ENCODE data around the gene SHKBP1.

The SHKBP1 gene

GRCh38 chr19:40639638-40639982 is 62.9 kb downstream of the SHKBP1 start:
- Histone ChIP-seq H3K36me3 (ENCODE audit: control insufficient read depth in 1 of 2, insufficient read depth in 2 of 2, low read depth in 1 of 2, low read length in 2 of 2) (no peaks in the 10 kb centered on the region), H3K27ac (ENCODE audit: low read length, poor library complexity, severe bottlenecking) (no peak overlapping the region), H2BK5ac (ENCODE audit: low read depth, low read length, poor library complexity, severe bottlenecking) (no peak overlapping the region), H3K27me3 (ENCODE audit: control insufficient read depth in 1 of 2, insufficient read depth in 1 of 2, low read length in 2 of 2) (peaks cover 4 to 20% of the 10 kb centered on the region in 2 experiments), H3K9me3 (ENCODE audit: control insufficient read depth, low read length) (no peaks in the 10 kb centered on the region), H3K4ac (ENCODE audit: low read depth in 1 of 2, low read length in 2 of 2) (peak overlapping the region in 1 of 2 experiments; percentile 68), H3K4me2 (ENCODE audit: low read length, poor library complexity, severe bottlenecking) (no peak overlapping the region), H3K23ac (ENCODE audit: low read length in 2 of 2) (no peak overlapping the region), H3K9ac (ENCODE audit: low read length) (no peak overlapping the region), H2BK15ac (ENCODE audit: low read depth, poor library complexity, severe bottlenecking) (no peak overlapping the region), H2AFZ (ENCODE audit: low read depth, low read length) (no peak overlapping the region), H2BK12ac (ENCODE audit: low read length in 2 of 2) (peak overlapping the region in 1 of 2 experiments; percentile 94), H3K79me1 (replicated peaks; ENCODE audit: low read length, poor library complexity, severe bottlenecking) (no peaks in the 10 kb centered on the region), H3K4me3 (ENCODE audit: insufficient read depth in 1 of 2, low read depth in 1 of 2, low read length in 2 of 2) (no peak overlapping the region), H4K91ac (ENCODE audit: low read length) (peak overlapping the region; percentile 77), H3K4me1 (ENCODE audit: control insufficient read depth, insufficient read depth, low read depth, low read length) (peaks cover 9% of the 10 kb centered on the region), H4K8ac (ENCODE audit: low read length) (no peak overlapping the region), H3K14ac (ENCODE audit: low read length in 2 of 2) (peak overlapping the region in 1 of 2 experiments; percentile 49), H2AK5ac (ENCODE audit: low read length, severe bottlenecking) (no peak overlapping the region), H3K18ac (ENCODE audit: low read depth in 1 of 2, low read length in 2 of 2) (peak overlapping the region in 1 of 2 experiments; percentile 85), H2BK120ac (ENCODE audit: low read depth, low read length) (no peak overlapping the region)
- no peak for DNase-seq
- WGBS, result 81% methylated on average over 6 of the region's 6 CpGs

- WGBS, result 25% methylated on average over 3 of the region's 5 CpGs
- H3K9me3 ChIP-seq (ENCODE audit: control insufficient read depth, low read length), result no peaks in the 10 kb centered on the region
- H3K4me1 ChIP-seq (ENCODE audit: control insufficient read depth, insufficient read depth, low read depth, low read length), result peaks cover 9% of the 10 kb centered on the region
- H3K4ac ChIP-seq (ENCODE audit: low read depth in 1 of 2, low read length in 2 of 2), result peak overlapping the region; percentile 81 to 89
- peak overlapping the region; percentile 95 for H2BK120ac ChIP-seq (ENCODE audit: low read depth, low read length)
- H2AK5ac ChIP-seq (ENCODE audit: low read length, severe bottlenecking), result no peak overlapping the region
- no peak overlapping the region for H2BK5ac ChIP-seq (ENCODE audit: low read depth, low read length, poor library complexity, severe bottlenecking)
- no peaks in the 10 kb centered on the region for H3K36me3 ChIP-seq (ENCODE audit: control insufficient read depth in 1 of 2, insufficient read depth in 2 of 2, low read depth in 1 of 2, low read length in 2 of 2)
- H3K79me1 ChIP-seq (replicated peaks; ENCODE audit: low read length, poor library complexity, severe bottlenecking), result no peaks in the 10 kb centered on the region
- DNase-seq, result peak; percentile 42
- H2BK15ac ChIP-seq (ENCODE audit: low read depth, poor library complexity, severe bottlenecking), result peak overlapping the region; percentile 82
- H3K27me3 ChIP-seq (ENCODE audit: control insufficient read depth in 1 of 2, insufficient read depth in 1 of 2, low read length in 2 of 2), result peaks cover 0 to 13% of the 10 kb centered on the region in 2 experiments
- peak overlapping the region; percentile 94 for H4K8ac ChIP-seq (ENCODE audit: low read length)
- no peak overlapping the region for H3K23ac ChIP-seq (ENCODE audit: low read length in 2 of 2)
- H3K9ac ChIP-seq (ENCODE audit: low read length), result no peak overlapping the region
- H3K18ac ChIP-seq (ENCODE audit: low read depth in 1 of 2, low read length in 2 of 2), result peak overlapping the region; percentile 44 to 92
- no peak overlapping the region for H3K27ac ChIP-seq (ENCODE audit: low read length, poor library complexity, severe bottlenecking)
- H2BK12ac ChIP-seq (ENCODE audit: low read length in 2 of 2), result peak overlapping the region in 1 of 2 experiments; percentile 82
- peak overlapping the region in 1 of 2 experiments; percentile 18 for H3K4me3 ChIP-seq (ENCODE audit: insufficient read depth in 1 of 2, low read depth in 1 of 2, low read length in 2 of 2)
- H3K4me2 ChIP-seq (ENCODE audit: low read length, poor library complexity, severe bottlenecking), result no peak overlapping the region
- H3K14ac ChIP-seq (ENCODE audit: low read length in 2 of 2), result no peak overlapping the region
- H2AFZ ChIP-seq (ENCODE audit: low read depth, low read length), result no peak overlapping the region
- H4K91ac ChIP-seq (ENCODE audit: low read length), result peak overlapping the region; percentile 96
Observed at GRCh38 chr19:40640744-40641143, 64.1 kb downstream of the SHKBP1 start.

All from mesenchymal stem cell (in vitro differentiated cells and primary cell).